Activated CD4-positive, alpha-beta T cell treated with anti-CD3 and anti-CD28 coated beads, Interleukin-2, amount 10 ng/mL, durations not matched to agents 7 days and 5 days (primary cell): Measurements from ENCODE around the gene HEG1. TPM values are rescaled to one million over a fixed set of nuclear protein-coding genes. Genes with fewer than 3 reads are reported as not detected.
"Not testable (repeated sequence)": the region's sequence is repeated elsewhere in the genome, so short reads cannot be mapped to it uniquely, and the experiment has no call there.

Experiments used
- CTCF ChIA-PET: fragments of 350-600 bp; sonication (Branson Sonifier 250); formaldehyde crosslinking; loops from one replicate; lab custom pipeline; 2021; ENCODE audit warnings: antibody characterized with exemption; lab: Charles Lee
- POLR2A ChIA-PET: fragments of 350-600 bp; sonication (Branson Sonifier 250); formaldehyde crosslinking; loops from one replicate; lab custom pipeline; 2021; ENCODE audit warnings: antibody characterized with exemption; lab: Charles Lee
- DNase-seq: peaks from one replicate; pipeline ENCODE4 v3.0.0-alpha.2; 2020
- H3K27ac Mint-ChIP-seq: one replicate; pipeline ENCODE4 v1.8.0; 2021; ENCODE audit warnings: mild to moderate bottlenecking, moderate library complexity, mixed read lengths
- H3K27me3 Mint-ChIP-seq: one replicate; pipeline ENCODE4 v1.8.0; 2021; ENCODE audit warnings: mixed read lengths
- H3K36me3 Mint-ChIP-seq: one replicate; pipeline ENCODE4 v1.8.0; 2021; ENCODE audit warnings: low read depth, mixed read lengths
- H3K4me1 Mint-ChIP-seq: one replicate; pipeline ENCODE4 v1.8.0; 2021; ENCODE audit warnings: mixed read lengths
- H3K4me3 Mint-ChIP-seq: one replicate; pipeline ENCODE4 v1.8.0; 2021; ENCODE audit warnings: mild to moderate bottlenecking, moderate library complexity, mixed read lengths
- H3K9me3 Mint-ChIP-seq: one replicate; pipeline ENCODE4 v1.8.0; 2021; ENCODE audit warnings: mixed read lengths
- total RNA-seq, 2 experiments: library from RNA; stranded (reverse); gene quantifications; one replicate each; pipeline ENCODE4 v1.2.3, GENCODE V29; 2021

Gene HEG1
- total RNA-seq, 2 experiments from 2014 or later: 26.6 to 30.4 TPM

- Mint-ChIP-seq H3K27me3 (peaks cover 6% of the 10 kb centered on the region), H3K36me3 (peaks cover 19% of the 10 kb centered on the region), H3K9me3 (no peaks in the 10 kb centered on the region), H3K4me1 (peaks cover 8% of the 10 kb centered on the region), H3K27ac (no peak overlapping the region), H3K4me3 (no peak overlapping the region)
- DNase-seq: no peak
- CTCF ChIA-PET: interaction anchor here (1.0 kb wide), 1 partner anchor 15 kb away, joined by 3 read pairs; no protein-coding TSS in a partner anchor
- POLR2A ChIA-PET: no interaction called here
These were observed 89.0 kb downstream of the HEG1 start for GRCh38 chr3:124966521-124967445.

DNA sequence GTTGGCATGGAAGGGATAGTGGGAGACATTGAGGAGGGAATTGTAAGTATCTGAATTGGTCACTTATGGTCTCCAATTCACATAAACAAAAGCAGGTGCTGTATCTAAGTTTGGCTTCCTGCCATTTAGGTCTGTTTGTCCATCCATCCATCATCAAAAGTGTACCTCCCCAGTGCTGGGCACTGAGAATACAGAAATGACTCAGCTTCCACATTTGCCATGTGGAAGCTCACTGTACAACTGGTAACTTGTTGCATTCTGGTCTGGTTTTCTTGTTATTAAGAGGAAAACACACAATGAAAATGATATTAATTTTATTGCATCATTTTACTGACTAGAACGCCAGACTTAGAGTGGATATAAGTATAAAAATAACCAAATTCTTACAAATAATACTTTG lies 90.4 kb downstream of the HEG1 start:
- H3K9me3 Mint-ChIP-seq: no peaks in the 10 kb centered on the region
- peaks cover 13% of the 10 kb centered on the region for H3K36me3 Mint-ChIP-seq
- no peak overlapping the region for H3K4me3 Mint-ChIP-seq
- H3K27me3 Mint-ChIP-seq: peaks cover 6% of the 10 kb centered on the region
- peaks cover 6% of the 10 kb centered on the region for H3K4me1 Mint-ChIP-seq
- no peak for DNase-seq
- CTCF ChIA-PET: no interaction called here
- H3K27ac Mint-ChIP-seq: no peak overlapping the region
- POLR2A ChIA-PET: no interaction called here

- ChIA-PET POLR2A (no interaction called here), CTCF (interaction anchor here (0.5 kb wide), 1 partner anchor 465 kb away, joined by 3 read pairs; no protein-coding TSS in a partner anchor)
- Mint-ChIP-seq H3K27ac (no peak overlapping the region), H3K9me3 (no peaks in the 10 kb centered on the region), H3K4me1 (peaks cover 3% of the 10 kb centered on the region), H3K4me3 (no peak overlapping the region), H3K27me3 (peaks cover 6% of the 10 kb centered on the region), H3K36me3 (peaks cover 7% of the 10 kb centered on the region)
- no peak for DNase-seq
These were observed 91.4 kb downstream of the HEG1 start for GRCh38 chr3:124964387-124964786.

- Mint-ChIP-seq H3K27me3 (peaks cover 8% of the 10 kb centered on the region), H3K4me3 (no peak overlapping the region), H3K4me1 (no peaks in the 10 kb centered on the region), H3K9me3 (no peaks in the 10 kb centered on the region), H3K27ac (no peak overlapping the region), H3K36me3 (peaks cover 5% of the 10 kb centered on the region)
- DNase-seq: no peak
- ChIA-PET POLR2A (no interaction called here), CTCF (no interaction called here)
These were observed 92.0 kb downstream of the HEG1 start for GRCh38 chr3:124963755-124964154.

- no peak overlapping the region for H3K27ac Mint-ChIP-seq
- H3K9me3 Mint-ChIP-seq: no peaks in the 10 kb centered on the region
- no peak for DNase-seq
- ChIA-PET POLR2A (no interaction called here), CTCF (interaction anchor here (0.6 kb wide), 1 partner anchor 544 kb away, joined by 3 read pairs; no protein-coding TSS in a partner anchor)
- peaks cover 8% of the 10 kb centered on the region for H3K27me3 Mint-ChIP-seq
- H3K36me3 Mint-ChIP-seq: no peaks in the 10 kb centered on the region
- H3K4me1 Mint-ChIP-seq: no peaks in the 10 kb centered on the region
- H3K4me3 Mint-ChIP-seq: no peak overlapping the region
These were observed 93.3 kb downstream of the HEG1 start for GRCh38 chr3:124962403-124962940.

DNA sequence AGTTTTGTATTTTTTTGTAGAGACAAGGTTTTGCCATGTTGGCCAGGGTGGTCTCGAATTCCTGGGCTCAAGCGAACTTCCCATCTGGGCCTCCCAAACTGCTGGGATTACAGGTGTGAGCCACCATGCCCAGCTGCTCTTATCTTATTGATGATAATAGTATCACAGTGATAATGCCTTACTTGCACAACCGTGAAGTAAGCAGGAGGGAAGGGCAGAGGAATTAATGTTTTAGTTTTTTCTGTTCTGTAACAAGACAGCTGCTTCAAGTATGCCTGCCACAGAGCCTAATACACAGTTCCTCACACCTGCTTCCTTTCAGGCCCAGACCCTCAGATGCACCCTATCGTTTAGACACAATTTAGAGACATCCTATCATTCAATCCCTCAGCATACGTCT lies 95.1 kb downstream of the HEG1 start:
- no peaks in the 10 kb centered on the region for H3K4me1 Mint-ChIP-seq
- ChIA-PET CTCF (no interaction called here), POLR2A (no interaction called here)
- DNase-seq: no peak
- no peak overlapping the region for H3K4me3 Mint-ChIP-seq
- no peak overlapping the region for H3K27ac Mint-ChIP-seq
- H3K27me3 Mint-ChIP-seq: peaks cover 8% of the 10 kb centered on the region
- no peaks in the 10 kb centered on the region for H3K9me3 Mint-ChIP-seq
- H3K36me3 Mint-ChIP-seq: no peaks in the 10 kb centered on the region

GRCh38 chr3:124960105-124960504 lies 95.7 kb downstream of the HEG1 start:
- Mint-ChIP-seq H3K4me1 (no peaks in the 10 kb centered on the region), H3K27ac (no peak overlapping the region), H3K27me3 (peaks cover 12% of the 10 kb centered on the region), H3K36me3 (no peaks in the 10 kb centered on the region), H3K4me3 (no peak overlapping the region), H3K9me3 (no peaks in the 10 kb centered on the region)
- ChIA-PET CTCF (interaction anchor here (1.5 kb wide), 1 partner anchor 10 kb away, joined by 6 read pairs; no protein-coding TSS in a partner anchor), POLR2A (no interaction called here)
- no peak for DNase-seq

DNA sequence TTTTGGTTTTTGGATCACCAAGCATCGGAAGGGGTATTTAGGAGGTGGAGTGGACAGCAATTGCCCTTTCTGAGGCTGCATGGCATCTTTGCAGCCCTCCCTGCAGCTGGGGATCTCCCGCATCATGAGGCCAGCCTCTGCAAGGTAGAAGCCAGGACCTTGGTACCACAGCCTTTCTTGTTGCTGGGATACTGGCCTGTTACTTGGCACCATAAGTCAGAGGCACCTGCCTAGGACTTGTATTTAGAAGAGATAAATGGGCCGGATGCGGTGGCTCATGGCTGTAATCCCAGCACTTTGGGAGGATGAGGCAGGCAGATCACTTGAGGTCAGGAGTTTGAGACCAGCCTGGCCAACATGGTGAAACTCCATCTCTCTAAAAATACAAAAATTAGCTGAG lies 97.8 kb downstream of the HEG1 start:
- peaks cover 20% of the 10 kb centered on the region for H3K27me3 Mint-ChIP-seq
- DNase-seq, H3K4me1 Mint-ChIP-seq, H3K9me3 Mint-ChIP-seq, H3K27ac Mint-ChIP-seq, H3K36me3 Mint-ChIP-seq, CTCF ChIA-PET, H3K4me3 Mint-ChIP-seq, POLR2A ChIA-PET: not testable (repeated sequence)

DNA sequence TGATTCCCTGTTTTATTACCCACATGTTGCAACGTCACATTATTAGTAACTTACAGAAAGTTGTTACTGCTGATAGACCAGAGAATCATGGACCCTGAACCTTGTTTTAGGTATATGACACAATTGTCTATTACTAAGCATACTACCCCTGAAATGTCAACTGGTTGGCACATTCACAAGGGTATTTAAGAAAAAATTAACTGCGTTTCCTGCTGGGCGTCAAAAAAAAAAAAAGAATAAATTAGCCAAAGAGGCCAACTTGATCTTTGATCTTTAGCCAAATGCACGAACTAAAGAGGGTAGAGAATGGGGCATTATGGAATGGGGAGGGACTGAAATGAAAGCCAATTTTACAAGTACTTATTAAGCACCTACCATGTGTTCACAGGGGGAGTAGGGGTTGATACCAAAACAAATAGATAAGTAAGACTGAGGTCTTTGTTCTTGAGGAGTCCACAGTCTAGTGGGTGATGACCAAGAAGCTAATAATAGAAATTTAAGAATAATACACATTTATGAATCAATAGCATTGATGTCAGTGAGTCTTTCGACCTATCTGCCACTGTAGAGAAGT lies 103.4 kb downstream of the HEG1 start:
- CTCF ChIA-PET: interaction anchor here (0.5 kb wide), 1 partner anchor 554 kb away, joined by 3 read pairs; no protein-coding TSS in a partner anchor
- Mint-ChIP-seq H3K27me3 (peaks cover 25% of the 10 kb centered on the region), H3K9me3 (no peaks in the 10 kb centered on the region), H3K27ac (no peak overlapping the region), H3K36me3 (no peaks in the 10 kb centered on the region), H3K4me1 (no peaks in the 10 kb centered on the region), H3K4me3 (no peak overlapping the region)
- DNase-seq: no peak
- POLR2A ChIA-PET: no interaction called here

DNA sequence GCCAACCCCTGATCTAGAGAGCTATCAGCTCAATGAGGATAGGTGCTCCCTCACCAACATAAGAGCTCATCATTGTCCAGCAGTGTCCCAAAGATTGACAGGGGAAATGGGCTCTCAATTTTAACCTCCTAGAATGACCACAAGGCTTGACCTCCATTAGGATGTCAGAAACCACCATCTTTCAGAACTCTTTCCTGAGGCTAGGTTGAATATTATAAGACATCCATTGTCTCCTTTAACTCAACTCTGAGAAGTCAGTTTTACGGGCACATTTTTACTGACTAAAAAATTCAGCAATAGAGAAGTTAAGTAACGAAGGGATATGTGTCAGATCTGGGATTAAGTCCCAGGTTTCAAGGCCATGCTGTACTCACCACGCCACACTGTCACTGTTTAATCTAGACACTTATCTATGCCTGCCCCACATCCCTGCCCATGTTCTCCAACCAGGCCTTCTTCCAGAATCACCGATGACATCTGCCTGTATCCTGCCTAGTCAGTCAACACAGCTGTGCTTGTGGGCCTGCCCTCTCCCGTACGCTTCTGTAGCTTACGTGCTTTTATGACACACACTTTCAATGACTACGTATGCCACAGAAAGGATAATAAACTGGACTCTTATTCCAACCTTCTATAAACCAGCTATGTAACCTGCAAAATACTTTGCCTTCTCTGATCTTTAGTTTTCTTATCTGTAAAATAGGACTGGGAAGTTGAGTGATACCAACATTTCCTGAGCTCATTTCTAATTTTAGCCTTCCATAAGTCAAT lies 104.1 kb downstream of the HEG1 start:
- Mint-ChIP-seq H3K27ac (no peak overlapping the region), H3K36me3 (no peaks in the 10 kb centered on the region), H3K9me3 (no peaks in the 10 kb centered on the region), H3K4me3 (no peak overlapping the region), H3K4me1 (no peaks in the 10 kb centered on the region), H3K27me3 (peaks cover 25% of the 10 kb centered on the region)
- CTCF ChIA-PET: interaction anchor here (0.5 to 0.9 kb wide), 2 partner anchors 16 to 554 kb away, joined by 3 read pairs; no protein-coding TSS in a partner anchor
- DNase-seq: no peak
- POLR2A ChIA-PET: no interaction called here

- no peaks in the 10 kb centered on the region for H3K9me3 Mint-ChIP-seq
- POLR2A ChIA-PET: no interaction called here
These were observed 105.8 kb downstream of the HEG1 start for GRCh38 chr3:124950026-124950425.

DNA sequence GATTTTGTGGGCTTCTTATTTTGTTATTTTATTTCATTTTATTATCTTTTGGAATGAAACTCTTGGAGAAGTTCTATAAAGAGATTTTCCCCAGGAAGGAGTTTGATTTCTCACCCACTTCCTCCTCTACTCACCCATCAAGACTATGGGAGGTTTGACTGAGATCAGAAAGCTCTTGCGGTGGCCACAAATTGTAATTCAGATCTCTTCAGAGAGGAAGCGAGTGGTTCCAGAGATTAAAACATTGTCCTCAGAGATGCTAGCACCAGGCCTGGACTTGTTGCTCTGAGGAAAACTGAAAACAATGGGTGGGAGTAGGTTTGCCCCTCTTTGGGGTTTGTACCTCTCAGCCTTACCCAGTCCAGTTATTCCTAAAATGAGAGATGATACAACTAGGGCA lies 113.2 kb downstream of the HEG1 start:
- Mint-ChIP-seq H3K4me1 (no peaks in the 10 kb centered on the region), H3K27me3 (peaks cover 17% of the 10 kb centered on the region), H3K27ac (no peak overlapping the region), H3K4me3 (no peak overlapping the region), H3K9me3 (no peaks in the 10 kb centered on the region), H3K36me3 (no peaks in the 10 kb centered on the region)
- ChIA-PET CTCF (no interaction called here), POLR2A (no interaction called here)
- no peak for DNase-seq

More at GRCh38 chr3:124950026-124950425, 105.8 kb downstream of the HEG1 start:
- Mint-ChIP-seq H3K27me3 (peaks cover 22% of the 10 kb centered on the region), H3K4me1 (no peaks in the 10 kb centered on the region), H3K36me3 (no peaks in the 10 kb centered on the region), H3K4me3 (no peak overlapping the region), H3K27ac (no peak overlapping the region)
- no peak for DNase-seq
- CTCF ChIA-PET: interaction anchor here (1.6 kb wide), 1 partner anchor 10 kb away, joined by 6 read pairs; no protein-coding TSS in a partner anchor
